ENCODE data around the gene SHOX. TPM values are rescaled to one million over a fixed set of nuclear protein-coding genes. Genes with fewer than 3 reads are reported as not detected.
A peak's percentile ranks its signal among the peaks of the same experiment; 100 is the strongest.

SHOX gene
- total RNA-seq, 1 experiment from 2014 or later: not detected

- H3K27me3 ChIP-seq: peaks cover 28% of the 10 kb centered on the region
- H3K36me3 ChIP-seq: no peaks in the 10 kb centered on the region
- DNase-seq: no peak
- H3K9me3 ChIP-seq: 0 out of 2 replicates have a peak, but pooled peaks cover 4% of the 10 kb centered on the region
- no peak overlapping the region for H3K4me3 ChIP-seq
These were observed 1.3 kb downstream of the SHOX start for GRCh38 chrX:631802-632365.

- Histone ChIP-seq H3K4me3 (no peak overlapping the region), H3K27me3 (peaks cover 28% of the 10 kb centered on the region), H3K9me3 (0 out of 2 replicates have a peak, but pooled peaks cover 4% of the 10 kb centered on the region), H3K36me3 (no peaks in the 10 kb centered on the region)
- no peak for DNase-seq
These were observed 1.9 kb downstream of the SHOX start for GRCh38 chrX:632366-633042.

- H3K27me3 ChIP-seq: peaks cover 28% of the 10 kb centered on the region
- no peaks in the 10 kb centered on the region for H3K36me3 ChIP-seq
- no peak for DNase-seq
- H3K4me3 ChIP-seq: no peak overlapping the region
- H3K9me3 ChIP-seq: 0 out of 2 replicates have a peak, but pooled peaks cover 4% of the 10 kb centered on the region
These were observed 2.7 kb downstream of the SHOX start for GRCh38 chrX:633043-633984.

- Histone ChIP-seq H3K27me3 (peaks cover 27% of the 10 kb centered on the region), H3K4me3 (no peak overlapping the region)
- no peak for DNase-seq
These were observed 3.7 kb downstream of the SHOX start for GRCh38 chrX:633985-634958.

GRCh38 chrX:635428-636090, 5.0 kb downstream of the SHOX start:
- Histone ChIP-seq H3K27me3 (peaks cover 14% of the 10 kb centered on the region), H3K36me3 (no peaks in the 10 kb centered on the region), H3K9me3 (no peaks in the 10 kb centered on the region), H3K4me3 (peak overlapping the region; percentile 28)
- no peak for DNase-seq

More at GRCh38 chrX:633985-634958, 3.7 kb downstream of the SHOX start:
- Histone ChIP-seq H3K36me3 (no peaks in the 10 kb centered on the region), H3K9me3 (0 out of 2 replicates have a peak, but pooled peaks cover 3% of the 10 kb centered on the region)

GRCh38 chrX:636981-637659, 6.5 kb downstream of the SHOX start:
- Histone ChIP-seq H3K4me3 (no peak overlapping the region), H3K27me3 (peaks cover 3% of the 10 kb centered on the region; the same call in 1 of the 2 replicates), H3K36me3 (no peaks in the 10 kb centered on the region), H3K9me3 (no peaks in the 10 kb centered on the region)
- DNase-seq: no peak

- H3K4me3 ChIP-seq: no peak overlapping the region
- no peaks in the 10 kb centered on the region for H3K36me3 ChIP-seq
- H3K27me3 ChIP-seq: peaks cover 2% of the 10 kb centered on the region; the same call in 1 of the 2 replicates
- H3K9me3 ChIP-seq: no peaks in the 10 kb centered on the region
- DNase-seq: no peak
These were observed 7.3 kb downstream of the SHOX start for GRCh38 chrX:637660-638481.

GRCh38 chrX:638482-639131, 8.0 kb downstream of the SHOX start:
- Histone ChIP-seq H3K36me3 (no peaks in the 10 kb centered on the region), H3K4me3 (no peak overlapping the region), H3K27me3 (peaks cover 2% of the 10 kb centered on the region; the same call in 1 of the 2 replicates), H3K9me3 (no peaks in the 10 kb centered on the region)
- no peak for DNase-seq

GRCh38 chrX:639151-639550, 8.6 kb downstream of the SHOX start:
- Histone ChIP-seq H3K27me3 (peaks cover 2% of the 10 kb centered on the region; the same call in 1 of the 2 replicates), H3K9me3 (no peaks in the 10 kb centered on the region), H3K4me3 (no peak overlapping the region), H3K36me3 (no peaks in the 10 kb centered on the region)
- no peak for DNase-seq

- no peak for DNase-seq
- H3K4me3 ChIP-seq: no peak overlapping the region
These were observed 10.1 kb downstream of the SHOX start for GRCh38 chrX:640641-641040.

GRCh38 chrX:641671-642435, 11.3 kb downstream of the SHOX start:
- no peaks in the 10 kb centered on the region for H3K36me3 ChIP-seq
- H3K4me3 ChIP-seq: no peak overlapping the region
- H3K9me3 ChIP-seq: no peaks in the 10 kb centered on the region
- no peaks in the 10 kb centered on the region for H3K27me3 ChIP-seq
- no peak for DNase-seq

More at GRCh38 chrX:640641-641040, 10.1 kb downstream of the SHOX start:
- H3K27me3 ChIP-seq: no peaks in the 10 kb centered on the region
- H3K36me3 ChIP-seq: no peaks in the 10 kb centered on the region
- no peaks in the 10 kb centered on the region for H3K9me3 ChIP-seq

- H3K27me3 ChIP-seq: no peaks in the 10 kb centered on the region
- H3K4me3 ChIP-seq: no peak overlapping the region
- H3K36me3 ChIP-seq: no peaks in the 10 kb centered on the region
- no peaks in the 10 kb centered on the region for H3K9me3 ChIP-seq
- DNase-seq: no peak
These were observed 12.0 kb downstream of the SHOX start for GRCh38 chrX:642436-643240.

- no peaks in the 10 kb centered on the region for H3K27me3 ChIP-seq
- H3K9me3 ChIP-seq: no peaks in the 10 kb centered on the region
- no peak for DNase-seq
- H3K4me3 ChIP-seq: no peak overlapping the region
- H3K36me3 ChIP-seq: no peaks in the 10 kb centered on the region
These were observed 12.6 kb downstream of the SHOX start for GRCh38 chrX:643241-643595.

Measured in MG63 (cell line).